ENCODE results near the gene ADTRP.

DNA sequence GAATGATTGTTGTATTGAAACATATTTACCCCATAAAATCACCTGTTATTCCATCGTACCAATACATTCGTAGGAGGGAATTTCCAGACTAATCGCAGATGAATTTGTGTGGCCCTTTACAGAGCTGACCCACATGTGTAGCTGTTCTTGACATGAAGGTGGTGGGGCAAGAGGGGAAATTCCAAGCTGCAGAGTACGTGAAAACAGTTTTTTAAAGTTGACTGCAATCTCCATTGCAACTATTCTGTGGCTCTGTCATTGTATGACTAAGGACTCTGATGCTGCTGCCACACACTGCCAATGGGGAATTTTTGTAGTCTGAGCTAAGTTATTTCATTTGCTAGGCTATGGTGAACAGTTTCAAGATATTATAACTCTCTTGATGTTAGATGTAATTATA lies 46.4 kb upstream of the ADTRP start:
- TF ChIP-seq, protein P1, sequence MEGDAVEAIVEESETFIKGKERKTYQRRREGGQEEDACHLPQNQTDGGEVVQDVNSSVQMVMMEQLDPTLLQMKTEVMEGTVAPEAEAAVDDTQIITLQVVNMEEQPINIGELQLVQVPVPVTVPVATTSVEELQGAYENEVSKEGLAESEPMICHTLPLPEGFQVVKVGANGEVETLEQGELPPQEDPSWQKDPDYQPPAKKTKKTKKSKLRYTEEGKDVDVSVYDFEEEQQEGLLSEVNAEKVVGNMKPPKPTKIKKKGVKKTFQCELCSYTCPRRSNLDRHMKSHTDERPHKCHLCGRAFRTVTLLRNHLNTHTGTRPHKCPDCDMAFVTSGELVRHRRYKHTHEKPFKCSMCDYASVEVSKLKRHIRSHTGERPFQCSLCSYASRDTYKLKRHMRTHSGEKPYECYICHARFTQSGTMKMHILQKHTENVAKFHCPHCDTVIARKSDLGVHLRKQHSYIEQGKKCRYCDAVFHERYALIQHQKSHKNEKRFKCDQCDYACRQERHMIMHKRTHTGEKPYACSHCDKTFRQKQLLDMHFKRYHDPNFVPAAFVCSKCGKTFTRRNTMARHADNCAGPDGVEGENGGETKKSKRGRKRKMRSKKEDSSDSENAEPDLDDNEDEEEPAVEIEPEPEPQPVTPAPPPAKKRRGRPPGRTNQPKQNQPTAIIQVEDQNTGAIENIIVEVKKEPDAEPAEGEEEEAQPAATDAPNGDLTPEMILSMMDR (IDR thresholded peaks at IDR 0.05; ENCODE audit: insufficient read depth, low read length, poor library complexity, severe bottlenecking) = no peak
- TF ChIP-seq EZH2phosphoT487 (conservative IDR thresholded peaks at IDR 0.05; ENCODE audit: low read length) = no peak
